ENCODE data around the gene PTPRG. TPM values are rescaled to one million over a fixed set of nuclear protein-coding genes. Genes with fewer than 3 reads are reported as not detected.
"Not testable (repeated sequence)": the region's sequence is repeated elsewhere in the genome, so short reads cannot be mapped to it uniquely, and the experiment has no call there.

The PTPRG gene
- total RNA-seq, 1 experiment from 2014 or later, result 32.1 TPM

GRCh38 chr3:62036726-62037125 is 475.4 kb downstream of the PTPRG start:
- Histone ChIP-seq H3K79me2 (ENCODE audit: insufficient read depth, low read length) (no peaks in the 10 kb centered on the region), H3K27me3 (ENCODE audit: insufficient read depth, low read length) (no peaks in the 10 kb centered on the region), H3K9me2 (ENCODE audit: insufficient read depth) (no peaks in the 10 kb centered on the region), H3K4me3 (replicated peaks in 1 of 2; ENCODE audit: low read depth in 1 of 2, low read length in 2 of 2) (no peak overlapping the region), H3K9me3 (ENCODE audit: control insufficient read depth in 1 of 2, insufficient read depth in 1 of 2, low read depth in 1 of 2, low read length in 2 of 2) (no peaks in the 10 kb centered on the region), H2AFZ (ENCODE audit: low read depth, low read length, poor library complexity, severe bottlenecking) (no peak overlapping the region), H4K20me1 (ENCODE audit: insufficient read depth) (no peaks in the 10 kb centered on the region), H3K9ac (ENCODE audit: low read length) (no peak overlapping the region), H3K4me1 (ENCODE audit: control insufficient read depth in 1 of 2, insufficient read depth in 2 of 2, low read length in 2 of 2) (no peaks in the 10 kb centered on the region), H3K36me3 (ENCODE audit: control insufficient read depth in 1 of 2, insufficient read depth in 2 of 2, low read length in 2 of 2) (no peaks in the 10 kb centered on the region), H3K4me2 (ENCODE audit: low read length) (no peak overlapping the region), H3K27ac (ENCODE audit: low read depth, low read length) (no peak overlapping the region)
- CTCF ChIA-PET, result no interaction called here
- DNase-seq (ENCODE audit: low read depth, low spot score), result no peak
- POLR2A ChIA-PET, result no interaction called here
- no peak for ATAC-seq
- no peak for TF ChIP-seq TCF7L2 (IDR thresholded peaks at IDR 0.05; ENCODE audit: borderline replicate concordance, extremely low read depth, insufficient read depth, insufficient read length)
- TF ChIP-seq ZFX (IDR thresholded peaks at IDR 0.05), result no peak
- no peak for TF ChIP-seq CTCF (IDR thresholded peaks at IDR 0.05 in 2 of 3, conservative IDR thresholded peaks at IDR 0.05 in 1 of 3; ENCODE audit: borderline replicate concordance in 1 of 3, insufficient read depth in 1 of 3, low read depth in 2 of 3, low read length in 2 of 3)
- TF ChIP-seq ELF1 (IDR thresholded peaks at IDR 0.05; ENCODE audit: borderline replicate concordance, low read depth), result no peak
- no peak for TF ChIP-seq EZH2phosphoT487 (IDR thresholded peaks at IDR 0.05; ENCODE audit: borderline replicate concordance)
- no peak for TF ChIP-seq FOSL1 (IDR thresholded peaks at IDR 0.05; ENCODE audit: low read depth)
- no peak for TF ChIP-seq SRF (IDR thresholded peaks at IDR 0.05; ENCODE audit: low read depth)
- TF ChIP-seq ZNF274 (IDR thresholded peaks at IDR 0.05; ENCODE audit: low read depth, low read length), result no peak
- TF ChIP-seq, protein P1, sequence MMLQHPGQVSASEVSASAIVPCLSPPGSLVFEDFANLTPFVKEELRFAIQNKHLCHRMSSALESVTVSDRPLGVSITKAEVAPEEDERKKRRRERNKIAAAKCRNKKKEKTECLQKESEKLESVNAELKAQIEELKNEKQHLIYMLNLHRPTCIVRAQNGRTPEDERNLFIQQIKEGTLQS (IDR thresholded peaks at IDR 0.05), result no peak
- TF ChIP-seq, protein P2, sequence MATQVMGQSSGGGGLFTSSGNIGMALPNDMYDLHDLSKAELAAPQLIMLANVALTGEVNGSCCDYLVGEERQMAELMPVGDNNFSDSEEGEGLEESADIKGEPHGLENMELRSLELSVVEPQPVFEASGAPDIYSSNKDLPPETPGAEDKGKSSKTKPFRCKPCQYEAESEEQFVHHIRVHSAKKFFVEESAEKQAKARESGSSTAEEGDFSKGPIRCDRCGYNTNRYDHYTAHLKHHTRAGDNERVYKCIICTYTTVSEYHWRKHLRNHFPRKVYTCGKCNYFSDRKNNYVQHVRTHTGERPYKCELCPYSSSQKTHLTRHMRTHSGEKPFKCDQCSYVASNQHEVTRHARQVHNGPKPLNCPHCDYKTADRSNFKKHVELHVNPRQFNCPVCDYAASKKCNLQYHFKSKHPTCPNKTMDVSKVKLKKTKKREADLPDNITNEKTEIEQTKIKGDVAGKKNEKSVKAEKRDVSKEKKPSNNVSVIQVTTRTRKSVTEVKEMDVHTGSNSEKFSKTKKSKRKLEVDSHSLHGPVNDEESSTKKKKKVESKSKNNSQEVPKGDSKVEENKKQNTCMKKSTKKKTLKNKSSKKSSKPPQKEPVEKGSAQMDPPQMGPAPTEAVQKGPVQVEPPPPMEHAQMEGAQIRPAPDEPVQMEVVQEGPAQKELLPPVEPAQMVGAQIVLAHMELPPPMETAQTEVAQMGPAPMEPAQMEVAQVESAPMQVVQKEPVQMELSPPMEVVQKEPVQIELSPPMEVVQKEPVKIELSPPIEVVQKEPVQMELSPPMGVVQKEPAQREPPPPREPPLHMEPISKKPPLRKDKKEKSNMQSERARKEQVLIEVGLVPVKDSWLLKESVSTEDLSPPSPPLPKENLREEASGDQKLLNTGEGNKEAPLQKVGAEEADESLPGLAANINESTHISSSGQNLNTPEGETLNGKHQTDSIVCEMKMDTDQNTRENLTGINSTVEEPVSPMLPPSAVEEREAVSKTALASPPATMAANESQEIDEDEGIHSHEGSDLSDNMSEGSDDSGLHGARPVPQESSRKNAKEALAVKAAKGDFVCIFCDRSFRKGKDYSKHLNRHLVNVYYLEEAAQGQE (IDR thresholded peaks at IDR 0.05; ENCODE audit: low read depth), result no peak
- TF ChIP-seq SIN3A (IDR thresholded peaks at IDR 0.05; ENCODE audit: low read depth), result no peak
- TF ChIP-seq SP1 (IDR thresholded peaks at IDR 0.05; ENCODE audit: low read depth), result no peak
- RAD21 ChIA-PET (ENCODE audit: low non-redundant PET in 1 of 2, low total read pairs in 2 of 2, uncharacterized antibody in 2 of 2, unreplicated experiment in 2 of 2), result no interaction called here
- no TSS peak for BruUV-seq (replicated peaks)
- intact Hi-C loops (cut with micrococcal nuclease), result no loop called here

GRCh38 chr3:62038798-62039197 is 477.4 kb downstream of the PTPRG start:
- H2AFZ ChIP-seq (ENCODE audit: low read depth, low read length, poor library complexity, severe bottlenecking); CTCF ChIA-PET; H3K79me2 ChIP-seq (ENCODE audit: insufficient read depth, low read length); RAD21 ChIA-PET (ENCODE audit: low non-redundant PET in 1 of 2, low total read pairs in 2 of 2, uncharacterized antibody in 2 of 2, unreplicated experiment in 2 of 2); ATAC-seq; POLR2A ChIA-PET; DNase-seq (ENCODE audit: low read depth, low spot score); H3K9me3 ChIP-seq (ENCODE audit: control insufficient read depth in 1 of 2, insufficient read depth in 1 of 2, low read depth in 1 of 2, low read length in 2 of 2); H4K20me1 ChIP-seq (ENCODE audit: insufficient read depth); H3K4me1 ChIP-seq (ENCODE audit: control insufficient read depth in 1 of 2, insufficient read depth in 2 of 2, low read length in 2 of 2); H3K27me3 ChIP-seq (ENCODE audit: insufficient read depth, low read length); H3K27ac ChIP-seq (ENCODE audit: low read depth, low read length); H3K4me2 ChIP-seq (ENCODE audit: low read length); intact Hi-C loops (cut with micrococcal nuclease); H3K36me3 ChIP-seq (ENCODE audit: control insufficient read depth in 1 of 2, insufficient read depth in 2 of 2, low read length in 2 of 2); H3K4me3 ChIP-seq (replicated peaks in 1 of 2; ENCODE audit: low read depth in 1 of 2, low read length in 2 of 2); H3K9me2 ChIP-seq (ENCODE audit: insufficient read depth); H3K9ac ChIP-seq (ENCODE audit: low read length); BruUV-seq (replicated peaks): not testable (repeated sequence)
